Measurements from ENCODE around the gene ULBP1.
"Not testable (repeated sequence)": the region's sequence is repeated elsewhere in the genome, so short reads cannot be mapped to it uniquely, and the experiment has no call there.

Gene ULBP1

GRCh38 chr6:149963462-149964307 is at the start of gene ULBP1:
ULBP1 (plus strand) TSS chr6:149963943; CDS start chr6:149964050, 107 bp downstream.
- DNase-seq: peak; percentile 60

DNA sequence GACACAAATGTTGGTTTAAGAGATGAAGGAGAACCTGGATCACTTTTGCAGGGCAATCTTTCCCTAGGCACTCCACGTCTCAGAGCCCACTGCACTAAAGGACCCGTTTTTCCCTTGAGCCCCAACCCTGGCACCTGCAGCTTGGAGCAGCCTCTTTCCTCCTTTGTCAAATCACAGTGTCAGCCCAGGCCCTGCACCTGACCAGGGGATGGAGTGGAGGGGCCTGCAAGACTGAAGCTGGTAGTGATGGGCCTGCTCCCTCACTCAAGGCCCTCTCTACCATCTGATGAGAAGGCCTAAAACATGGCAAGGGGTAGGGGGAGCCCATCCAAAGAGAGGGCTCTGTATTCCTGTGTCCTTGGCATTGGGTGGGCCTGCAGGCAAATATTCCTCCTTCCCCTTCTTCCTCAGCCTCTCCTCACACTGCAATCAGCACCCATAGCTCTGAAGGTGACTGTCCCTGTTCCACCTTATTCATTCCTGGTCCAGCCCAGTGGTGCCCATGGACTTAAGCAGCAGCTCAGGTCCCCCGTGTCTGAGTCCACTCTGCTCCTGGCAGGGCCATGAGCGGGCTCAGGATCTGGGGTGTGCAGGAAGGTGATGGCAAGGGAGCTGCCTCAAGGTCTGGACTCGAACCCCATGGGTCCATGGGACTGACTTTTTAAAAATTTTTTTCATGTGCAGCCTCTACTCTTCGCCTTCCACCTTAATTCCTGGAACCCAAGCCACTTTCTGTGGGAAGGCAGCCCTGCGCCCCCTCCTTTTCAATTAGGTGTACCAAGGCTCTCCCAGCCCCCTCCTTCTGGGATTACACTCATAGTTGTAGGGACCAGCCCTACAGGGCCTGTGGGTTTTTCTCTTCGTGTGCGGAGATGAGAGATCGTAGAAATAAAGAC is 47.5 kb upstream of the ULBP1 start:
- DNase-seq: no peak

DNA sequence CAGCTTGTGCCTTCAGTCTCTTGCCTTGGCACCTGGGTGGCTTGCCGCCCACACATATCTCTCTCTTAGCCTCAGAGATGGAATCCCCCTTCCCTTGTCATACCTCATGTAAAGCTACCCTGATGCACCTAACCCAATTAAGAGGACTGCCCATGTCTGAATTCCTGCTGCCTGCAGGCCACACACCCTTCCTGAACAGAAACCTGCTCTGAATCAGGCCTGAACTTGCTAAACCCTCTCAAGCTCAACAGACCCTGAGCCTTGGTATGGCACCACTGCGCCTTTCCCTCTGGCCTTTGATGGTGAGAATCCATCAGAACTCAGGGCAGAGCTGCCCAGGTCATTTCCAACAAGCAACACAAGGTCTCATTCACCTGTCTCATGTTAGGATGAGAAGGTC is 46.1 kb upstream of the ULBP1 start:
- no peak for DNase-seq

DNA sequence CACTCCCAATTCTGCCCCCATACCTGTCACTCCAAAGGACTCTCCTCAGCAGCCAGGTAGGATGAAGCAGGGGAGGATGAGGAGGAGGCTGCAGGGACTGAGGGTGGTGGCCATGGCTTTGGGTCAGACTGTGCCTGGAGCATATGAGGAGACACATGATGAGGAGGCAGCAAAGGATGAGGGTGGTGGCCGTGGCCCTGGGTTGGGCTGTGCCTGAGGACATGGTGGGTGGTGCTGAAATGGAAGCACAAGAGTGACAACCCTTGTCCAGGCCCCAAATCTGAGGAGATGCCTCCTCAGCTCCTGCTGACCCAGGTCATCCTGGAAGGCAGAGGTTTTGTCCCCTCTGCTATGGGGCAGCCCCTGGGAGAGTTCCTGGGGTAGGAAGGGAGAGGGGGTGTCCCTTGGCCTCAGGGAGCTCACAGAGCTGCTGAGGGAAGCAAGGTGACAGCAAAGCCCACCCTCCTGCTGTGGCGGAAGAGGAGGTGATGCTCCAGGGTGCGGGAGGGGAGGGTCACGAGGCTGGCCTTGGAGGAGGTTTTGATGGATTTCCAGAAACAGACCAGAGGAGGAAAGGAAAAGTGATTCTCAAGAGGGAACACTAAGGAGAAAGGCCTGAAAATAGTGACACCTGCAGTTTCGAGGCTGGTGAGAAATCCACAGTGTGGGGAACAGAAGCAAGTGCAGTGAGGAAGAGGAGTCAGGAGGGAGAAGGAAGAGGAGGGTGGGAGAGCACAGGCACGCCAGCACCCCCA is 45.4 kb upstream of the ULBP1 start:
- DNase-seq: no peak

- not testable (repeated sequence) for DNase-seq
Observed at GRCh38 chr6:149919126-149919833, 44.5 kb upstream of the ULBP1 start.

GRCh38 chr6:149919834-149920225 is 43.9 kb upstream of the ULBP1 start:
- DNase-seq: no peak

- DNase-seq: no peak
Observed at GRCh38 chr6:149921361-149921760, 42.4 kb upstream of the ULBP1 start.

GRCh38 chr6:149922091-149922490 is 41.7 kb upstream of the ULBP1 start:
- not testable (repeated sequence) for DNase-seq

DNA sequence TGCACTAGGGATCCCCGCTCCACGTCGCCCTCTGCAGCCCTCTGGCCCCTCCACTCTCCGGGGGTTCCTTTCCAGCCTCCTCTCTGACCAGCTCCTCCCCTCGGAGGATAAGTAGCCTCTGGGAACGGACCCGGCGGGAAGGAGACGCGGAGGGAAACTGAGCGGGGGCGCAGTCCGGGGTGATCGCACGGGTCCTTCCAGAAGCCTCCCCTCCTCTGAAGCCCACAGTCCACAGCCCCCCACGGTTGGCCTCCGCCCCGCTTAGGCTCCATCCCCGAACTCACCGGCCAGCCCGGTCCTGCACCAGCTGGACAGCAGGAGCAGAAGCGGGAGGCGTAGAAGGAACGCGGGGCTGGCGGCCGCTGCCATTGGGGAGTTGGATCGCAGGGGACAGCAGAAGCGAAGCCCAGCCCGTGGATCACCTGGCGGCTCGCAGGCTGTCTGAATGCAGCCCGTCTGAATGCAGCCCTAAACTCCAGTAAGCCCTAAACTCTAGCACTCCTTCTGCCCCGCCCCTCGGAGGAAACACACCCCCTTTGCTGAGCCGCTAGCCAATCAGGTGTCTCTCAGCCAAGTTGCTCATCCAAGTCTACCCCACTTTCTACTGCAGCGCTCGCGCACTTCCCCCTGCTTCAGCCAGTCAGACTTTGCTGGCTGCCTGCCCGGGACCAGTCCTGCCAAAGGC is 41.0 kb upstream of the ULBP1 start, which contains the start of gene RAET1G:
Gene RAET1G, minus strand, starts transcription at position 480 of the 685 bp plus-strand sequence. Its CDS starts 111 bp downstream, at position 369.
- peak; percentile 80 for DNase-seq

- no peak for DNase-seq
Observed at GRCh38 chr6:149923327-149923986, 40.3 kb upstream of the ULBP1 start.

GRCh38 chr6:149924206-149924932 is 39.4 kb upstream of the ULBP1 start:
- DNase-seq: no peak

DNA sequence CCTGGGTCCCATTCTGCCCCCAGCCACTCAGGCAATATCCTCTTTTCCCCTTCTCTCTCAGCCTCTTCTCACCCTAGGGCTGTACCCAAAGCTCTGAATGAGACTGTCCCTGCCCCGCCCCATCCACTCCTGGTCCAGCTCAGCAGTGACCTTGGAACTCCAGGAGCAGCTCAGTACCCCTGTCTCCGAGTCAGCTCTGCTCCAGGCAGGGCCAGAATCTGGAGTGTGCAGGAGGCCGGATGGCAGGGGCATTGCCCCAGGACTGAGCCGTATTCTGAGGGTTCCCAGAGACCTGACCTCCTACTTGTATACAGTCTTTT is 38.9 kb upstream of the ULBP1 start:
- no peak for DNase-seq

GRCh38 chr6:149925253-149925973 is 38.3 kb upstream of the ULBP1 start:
- no peak for DNase-seq

GRCh38 chr6:149925974-149926777 is 37.6 kb upstream of the ULBP1 start:
- peak; percentile 47 for DNase-seq

- not testable (repeated sequence) for DNase-seq
Observed at GRCh38 chr6:149927025-149927424, 36.7 kb upstream of the ULBP1 start.

DNA sequence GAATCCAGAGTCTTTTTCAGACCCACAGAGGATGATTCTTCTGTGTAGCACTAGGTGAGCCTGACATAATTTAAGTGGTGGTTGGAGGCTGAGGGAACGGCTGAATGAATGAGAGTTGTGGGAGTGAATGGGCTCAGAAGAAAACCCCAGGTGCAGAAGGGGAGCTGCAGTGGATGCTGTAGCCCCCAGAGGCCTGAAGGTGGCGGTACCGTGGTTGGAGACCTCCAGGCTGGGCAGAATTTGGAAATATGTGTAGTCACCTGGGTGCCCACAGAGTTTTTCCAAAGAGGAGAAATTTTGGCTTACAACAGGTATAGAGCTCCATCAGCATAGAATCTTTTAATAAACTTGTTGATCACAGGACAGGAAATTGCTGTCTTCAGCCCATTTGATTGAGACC is 34.3 kb upstream of the ULBP1 start:
- DNase-seq: no peak

GRCh38 chr6:149931501-149931900 is 32.2 kb upstream of the ULBP1 start:
- DNase-seq: no peak

- no peak for DNase-seq
Observed at GRCh38 chr6:149933036-149933435, 30.7 kb upstream of the ULBP1 start.

- no peak for DNase-seq
Observed at GRCh38 chr6:149933461-149933860, 30.3 kb upstream of the ULBP1 start.

Data from DMS 273 treated with DMSO at 0.1 percent for 48 hours (cell line).